GM23338 (cell line): Measurements from ENCODE around the gene KIRREL3. TPM values are rescaled to one million over a fixed set of nuclear protein-coding genes. Genes with fewer than 3 reads are reported as not detected.

Experiments
- ATAC-seq: fragments of 200-7000 bp; cut with Tn5 transposase; 3 replicates; pipeline ENCODE4 v1.9.1; 2020
- DNase-seq: peaks from one replicate; pipeline ENCODE4 v3.0.0-alpha.2; 2015; ENCODE audit warnings: low spot score
- H2AFZ ChIP-seq: fragments of 200-600 bp; sonication (generic); 2 replicates; pipeline ENCODE4 v1.8.0; 2016; ENCODE audit warnings: antibody characterized with exemption, mild to moderate bottlenecking, moderate library complexity
- H3F3A ChIP-seq: fragments of 200-600 bp; sonication (generic); replicated peaks from 2 replicates; pipeline ENCODE4 v1.8.0; 2017; ENCODE audit warnings: antibody characterized with exemption, mixed run types, low read depth
- H3K27ac ChIP-seq: fragments of 200-600 bp; sonication (generic); 2 replicates; pipeline ENCODE4 v1.6.1; 2016; ENCODE audit warnings: low read depth
- H3K27me3 ChIP-seq: fragments of 200-600 bp; sonication (generic); 2 replicates; pipeline ENCODE4 v1.8.0; 2016; ENCODE audit warnings: mild to moderate bottlenecking, mixed run types, moderate library complexity; ENCODE audit not compliant: insufficient read depth
- H3K36me3 ChIP-seq: fragments of 200-600 bp; sonication (generic); 2 replicates; pipeline ENCODE4 v1.8.0; 2016; ENCODE audit warnings: mild to moderate bottlenecking; ENCODE audit not compliant: insufficient read depth
- H3K4me1 ChIP-seq: fragments of 200-600 bp; sonication (generic); 2 replicates; pipeline ENCODE4 v1.8.0; 2016; ENCODE audit warnings: mild to moderate bottlenecking, moderate library complexity; ENCODE audit not compliant: insufficient read depth
- H3K4me2 ChIP-seq: fragments of 200-600 bp; sonication (generic); 2 replicates; pipeline ENCODE4 v1.7.1; 2017; ENCODE audit warnings: mixed run types
- H3K4me3 ChIP-seq: fragments of 200-600 bp; sonication (generic); 2 replicates; pipeline ENCODE4 v1.6.1; 2016; ENCODE audit warnings: mixed run types
- H3K79me2 ChIP-seq: fragments of 200-600 bp; sonication (generic); replicated peaks from 2 replicates; pipeline ENCODE4 v1.8.0; 2017; ENCODE audit warnings: mild to moderate bottlenecking; ENCODE audit not compliant: insufficient read depth
- H3K9me2 ChIP-seq: fragments of 200-600 bp; sonication (generic); 2 replicates; pipeline ENCODE4 v1.8.0; 2017; ENCODE audit not compliant: insufficient read depth
- H4K20me1 ChIP-seq: fragments of 200-600 bp; sonication (generic); replicated peaks from 2 replicates; pipeline ENCODE4 v1.8.0; 2017; ENCODE audit warnings: mild to moderate bottlenecking; ENCODE audit not compliant: insufficient read depth
- H3K27ac Mint-ChIP-seq: 2 replicates; pipeline ENCODE4 v1.8.0; 2020; ENCODE audit warnings: inconsistent platforms, mild to moderate bottlenecking, moderate library complexity, mixed read lengths
- H3K27me3 Mint-ChIP-seq: 3 replicates; pipeline ENCODE4 v1.8.0; 2022; ENCODE audit warnings: low read depth, mild to moderate bottlenecking, moderate library complexity, mixed read lengths, inconsistent platforms; ENCODE audit not compliant: insufficient read depth, poor library complexity
- H3K36me3 Mint-ChIP-seq: 3 replicates; pipeline ENCODE4 v1.8.0; 2021; ENCODE audit warnings: low read depth, mild to moderate bottlenecking, inconsistent platforms, moderate library complexity, mixed read lengths
- H3K4me1 Mint-ChIP-seq: 3 replicates; pipeline ENCODE4 v1.8.0; 2020; ENCODE audit warnings: mild to moderate bottlenecking, inconsistent platforms, mixed read lengths
- H3K4me3 Mint-ChIP-seq: 3 replicates; pipeline ENCODE4 v1.8.0; 2021; ENCODE audit warnings: moderate library complexity, mild to moderate bottlenecking, inconsistent platforms, mixed read lengths
- H3K9me3 Mint-ChIP-seq: 3 replicates; pipeline ENCODE4 v1.8.0; 2020; ENCODE audit warnings: moderate library complexity, mild to moderate bottlenecking, inconsistent platforms, mixed read lengths
- CREB1 ChIP-seq: fragments of 250-450 bp; sonication (Bioruptor Pico); IDR thresholded peaks from 2 replicates; pipeline ENCODE4 v1.5.0; 2020; ENCODE audit warnings: low read depth, mild to moderate bottlenecking, moderate library complexity
- ETS1 ChIP-seq: IDR thresholded peaks from 2 replicates; pipeline ENCODE4 v1.6.1; 2016; ENCODE audit warnings: antibody characterized with exemption
- EZH2phosphoT487 ChIP-seq: fragments of 200-600 bp; sonication (generic); IDR thresholded peaks from one replicate; pipeline ENCODE4 v1.8.1; 2018; ENCODE audit warnings: antibody characterized with exemption; ENCODE audit not compliant: unreplicated experiment
- JUNB ChIP-seq: IDR thresholded peaks from one replicate; pipeline ENCODE4 v1.6.1; 2016; ENCODE audit warnings: antibody characterized with exemption; ENCODE audit not compliant: unreplicated experiment
- POLR2AphosphoS5 ChIP-seq: IDR thresholded peaks from 2 replicates; pipeline ENCODE4 v1.6.1; 2016; ENCODE audit warnings: antibody characterized with exemption, low read depth
- STAT1 ChIP-seq: IDR thresholded peaks from one replicate; pipeline ENCODE4 v1.6.1; 2016; ENCODE audit warnings: antibody characterized with exemption; ENCODE audit not compliant: unreplicated experiment
- ZNF114 ChIP-seq: fragments of 250-450 bp; sonication (Bioruptor Pico); IDR thresholded peaks from 2 replicates; pipeline ENCODE4 v1.5.0; 2020; ENCODE audit warnings: mild to moderate bottlenecking, moderate library complexity
- polyA plus RNA-seq: library from polyadenylated mRNA; unstranded; fragments of >200 nt; fragmentation: Nextera tagmentation; extraction: Ambion mirVana; gene quantifications from 2 replicates; pipeline ENCODE4 v1.2.1, GENCODE V29; 2016
- total RNA-seq: library from RNA; depleted of rRNA; stranded (reverse); fragments of >200 nt; shearing (Covaris generic); gene quantifications from 2 replicates; pipeline ENCODE4 v1.2.3, GENCODE V29; 2014
- TF ChIP-seq, protein P1 (sequence below): fragments of 250-450 bp; sonication (Bioruptor Pico); IDR thresholded peaks from 2 replicates; pipeline ENCODE4 v1.5.0; 2020; ENCODE audit warnings: mild to moderate bottlenecking, moderate library complexity
- TF ChIP-seq, protein P2 (sequence below), 2 experiments: fragments of 200-600 bp in 1 of 2; sonication (generic) in 1 of 2; conservative IDR thresholded peaks; 2 replicates each; pipeline versions ENCODE4 v1.5.1 to v1.6.1; 2016 to 2017; ENCODE audit warnings: antibody characterized with exemption in 2 of 2, low read depth in 2 of 2, mild to moderate bottlenecking in 2 of 2, moderate library complexity in 1 of 2

Gene KIRREL3
- total and polyA plus RNA-seq, 2 experiments from 2014 or later, result 0.13 to 1.5 TPM

GRCh38 chr11:126446581-126446980, 554.0 kb downstream of the KIRREL3 start (continued):
- TF ChIP-seq, protein P1, sequence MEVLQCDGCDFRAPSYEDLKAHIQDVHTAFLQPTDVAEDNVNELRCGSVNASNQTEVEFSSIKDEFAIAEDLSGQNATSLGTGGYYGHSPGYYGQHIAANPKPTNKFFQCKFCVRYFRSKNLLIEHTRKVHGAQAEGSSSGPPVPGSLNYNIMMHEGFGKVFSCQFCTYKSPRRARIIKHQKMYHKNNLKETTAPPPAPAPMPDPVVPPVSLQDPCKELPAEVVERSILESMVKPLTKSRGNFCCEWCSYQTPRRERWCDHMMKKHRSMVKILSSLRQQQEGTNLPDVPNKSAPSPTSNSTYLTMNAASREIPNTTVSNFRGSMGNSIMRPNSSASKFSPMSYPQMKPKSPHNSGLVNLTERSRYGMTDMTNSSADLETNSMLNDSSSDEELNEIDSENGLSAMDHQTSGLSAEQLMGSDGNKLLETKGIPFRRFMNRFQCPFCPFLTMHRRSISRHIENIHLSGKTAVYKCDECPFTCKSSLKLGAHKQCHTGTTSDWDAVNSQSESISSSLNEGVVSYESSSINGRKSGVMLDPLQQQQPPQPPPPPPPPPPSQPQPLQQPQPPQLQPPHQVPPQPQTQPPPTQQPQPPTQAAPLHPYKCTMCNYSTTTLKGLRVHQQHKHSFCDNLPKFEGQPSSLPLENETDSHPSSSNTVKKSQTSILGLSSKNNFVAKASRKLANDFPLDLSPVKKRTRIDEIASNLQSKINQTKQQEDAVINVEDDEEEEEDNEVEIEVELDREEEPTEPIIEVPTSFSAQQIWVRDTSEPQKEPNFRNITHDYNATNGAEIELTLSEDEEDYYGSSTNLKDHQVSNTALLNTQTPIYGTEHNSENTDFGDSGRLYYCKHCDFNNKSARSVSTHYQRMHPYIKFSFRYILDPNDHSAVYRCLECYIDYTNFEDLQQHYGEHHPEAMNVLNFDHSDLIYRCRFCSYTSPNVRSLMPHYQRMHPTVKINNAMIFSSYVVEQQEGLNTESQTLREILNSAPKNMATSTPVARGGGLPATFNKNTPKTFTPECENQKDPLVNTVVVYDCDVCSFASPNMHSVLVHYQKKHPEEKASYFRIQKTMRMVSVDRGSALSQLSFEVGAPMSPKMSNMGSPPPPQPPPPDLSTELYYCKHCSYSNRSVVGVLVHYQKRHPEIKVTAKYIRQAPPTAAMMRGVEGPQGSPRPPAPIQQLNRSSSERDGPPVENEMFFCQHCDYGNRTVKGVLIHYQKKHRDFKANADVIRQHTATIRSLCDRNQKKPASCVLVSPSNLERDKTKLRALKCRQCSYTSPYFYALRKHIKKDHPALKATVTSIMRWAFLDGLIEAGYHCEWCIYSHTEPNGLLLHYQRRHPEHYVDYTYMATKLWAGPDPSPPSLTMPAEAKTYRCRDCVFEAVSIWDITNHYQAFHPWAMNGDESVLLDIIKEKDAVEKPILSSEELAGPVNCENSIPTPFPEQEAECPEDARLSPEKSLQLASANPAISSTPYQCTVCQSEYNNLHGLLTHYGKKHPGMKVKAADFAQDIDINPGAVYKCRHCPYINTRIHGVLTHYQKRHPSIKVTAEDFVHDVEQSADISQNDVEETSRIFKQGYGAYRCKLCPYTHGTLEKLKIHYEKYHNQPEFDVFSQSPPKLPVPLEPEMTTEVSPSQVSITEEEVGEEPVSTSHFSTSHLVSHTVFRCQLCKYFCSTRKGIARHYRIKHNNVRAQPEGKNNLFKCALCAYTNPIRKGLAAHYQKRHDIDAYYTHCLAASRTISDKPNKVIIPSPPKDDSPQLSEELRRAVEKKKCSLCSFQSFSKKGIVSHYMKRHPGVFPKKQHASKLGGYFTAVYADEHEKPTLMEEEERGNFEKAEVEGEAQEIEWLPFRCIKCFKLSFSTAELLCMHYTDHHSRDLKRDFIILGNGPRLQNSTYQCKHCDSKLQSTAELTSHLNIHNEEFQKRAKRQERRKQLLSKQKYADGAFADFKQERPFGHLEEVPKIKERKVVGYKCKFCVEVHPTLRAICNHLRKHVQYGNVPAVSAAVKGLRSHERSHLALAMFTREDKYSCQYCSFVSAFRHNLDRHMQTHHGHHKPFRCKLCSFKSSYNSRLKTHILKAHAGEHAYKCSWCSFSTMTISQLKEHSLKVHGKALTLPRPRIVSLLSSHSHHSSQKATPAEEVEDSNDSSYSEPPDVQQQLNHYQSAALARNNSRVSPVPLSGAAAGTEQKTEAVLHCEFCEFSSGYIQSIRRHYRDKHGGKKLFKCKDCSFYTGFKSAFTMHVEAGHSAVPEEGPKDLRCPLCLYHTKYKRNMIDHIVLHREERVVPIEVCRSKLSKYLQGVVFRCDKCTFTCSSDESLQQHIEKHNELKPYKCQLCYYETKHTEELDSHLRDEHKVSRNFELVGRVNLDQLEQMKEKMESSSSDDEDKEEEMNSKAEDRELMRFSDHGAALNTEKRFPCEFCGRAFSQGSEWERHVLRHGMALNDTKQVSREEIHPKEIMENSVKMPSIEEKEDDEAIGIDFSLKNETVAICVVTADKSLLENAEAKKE (CRISPR knock-in tag), result no peak
- TF ChIP-seq ETS1, result no peak
- no peak for TF ChIP-seq CREB1 (CRISPR knock-in tag)
- TF ChIP-seq, protein P2, sequence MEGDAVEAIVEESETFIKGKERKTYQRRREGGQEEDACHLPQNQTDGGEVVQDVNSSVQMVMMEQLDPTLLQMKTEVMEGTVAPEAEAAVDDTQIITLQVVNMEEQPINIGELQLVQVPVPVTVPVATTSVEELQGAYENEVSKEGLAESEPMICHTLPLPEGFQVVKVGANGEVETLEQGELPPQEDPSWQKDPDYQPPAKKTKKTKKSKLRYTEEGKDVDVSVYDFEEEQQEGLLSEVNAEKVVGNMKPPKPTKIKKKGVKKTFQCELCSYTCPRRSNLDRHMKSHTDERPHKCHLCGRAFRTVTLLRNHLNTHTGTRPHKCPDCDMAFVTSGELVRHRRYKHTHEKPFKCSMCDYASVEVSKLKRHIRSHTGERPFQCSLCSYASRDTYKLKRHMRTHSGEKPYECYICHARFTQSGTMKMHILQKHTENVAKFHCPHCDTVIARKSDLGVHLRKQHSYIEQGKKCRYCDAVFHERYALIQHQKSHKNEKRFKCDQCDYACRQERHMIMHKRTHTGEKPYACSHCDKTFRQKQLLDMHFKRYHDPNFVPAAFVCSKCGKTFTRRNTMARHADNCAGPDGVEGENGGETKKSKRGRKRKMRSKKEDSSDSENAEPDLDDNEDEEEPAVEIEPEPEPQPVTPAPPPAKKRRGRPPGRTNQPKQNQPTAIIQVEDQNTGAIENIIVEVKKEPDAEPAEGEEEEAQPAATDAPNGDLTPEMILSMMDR (conservative IDR thresholded peaks at IDR 0.05; ENCODE audit: low read depth in 2 of 2), result no peak

DNA sequence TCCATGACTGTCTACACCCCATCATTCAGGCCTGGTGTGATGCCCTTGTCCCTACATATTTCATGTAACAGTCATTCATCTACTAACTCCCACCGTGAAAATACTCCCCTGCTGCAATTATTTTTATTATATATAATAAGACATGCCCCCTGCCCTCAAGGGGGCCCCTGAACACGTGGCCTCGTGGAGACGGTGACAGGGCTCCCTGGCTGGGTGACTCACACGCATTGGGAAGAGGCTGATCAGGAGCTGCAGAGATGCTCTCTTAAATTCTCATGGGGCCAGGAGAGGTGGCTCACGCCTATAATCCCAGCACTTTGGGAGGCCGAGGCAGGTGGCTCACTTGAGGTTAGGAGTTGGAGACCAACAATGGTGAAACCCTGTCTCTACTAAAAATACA, 556.5 kb downstream of the KIRREL3 start:
- DNase-seq (no peak), ATAC-seq (no peak)
- Mint-ChIP-seq H3K36me3 (no peaks in the 10 kb centered on the region), H3K27ac (no peak overlapping the region), H3K4me1 (peaks cover 30% of the 10 kb centered on the region), H3K4me3 (no peak overlapping the region), H3K27me3 (peaks cover 4% of the 10 kb centered on the region), H3K9me3 (no peaks in the 10 kb centered on the region)
- Histone ChIP-seq H4K20me1 (no peaks in the 10 kb centered on the region), H2AFZ (no peak overlapping the region), H3K27me3 (no peaks in the 10 kb centered on the region), H3F3A (no peaks in the 10 kb centered on the region), H3K27ac (no peak overlapping the region), H3K4me2 (no peak overlapping the region), H3K4me1 (peaks cover 19% of the 10 kb centered on the region), H3K79me2 (no peaks in the 10 kb centered on the region), H3K36me3 (no peaks in the 10 kb centered on the region), H3K4me3 (no peak overlapping the region), H3K9me2 (no peaks in the 10 kb centered on the region)
- TF ChIP-seq POLR2AphosphoS5 (no peak), ZNF114 (CRISPR knock-in tag) (no peak), JUNB (no peak), EZH2phosphoT487 (no peak), STAT1 (no peak)
